Endothelial cell of umbilical vein (primary cell): Measurements from ENCODE around the gene MPPE1. TPM values are rescaled to one million over a fixed set of nuclear protein-coding genes. Genes with fewer than 3 reads are reported as not detected.

ENCODE experiments used
- BruUV-seq: library from RNA; stranded (reverse); fragments of 400-500 nt; replicated peaks from 2 replicates; lab custom pipeline; 2021; lab: Mats Ljungman, UMichigan
- CTCF ChIA-PET: fragments of 300-600, 350-600 bp; sonication (Branson Sonifier 250); formaldehyde crosslinking; loops from one replicate; lab custom pipeline; 2021; ENCODE audit warnings: antibody characterized with exemption, inconsistent platforms; lab: Charles Lee
- POLR2A ChIA-PET: fragments of 300-600, 350-600 bp; sonication (Branson Sonifier 250); formaldehyde crosslinking; loops from one replicate; lab custom pipeline; 2021; ENCODE audit warnings: antibody characterized with exemption, inconsistent platforms; lab: Charles Lee
- DNase-seq: peaks from one replicate; pipeline ENCODE4 v3.0.0-alpha.2; 2011; ENCODE audit warnings: low read depth, low spot score
- FAIRE-seq: peaks from 2 replicates; lab custom pipeline; 2011; peaks lifted over from hg19 to GRCh38; lab: Jason Lieb, UNC
- H2AFZ ChIP-seq: 2 replicates; pipeline ENCODE4 v1.6.0; 2012; ENCODE audit warnings: low read depth, low read length, control low read depth, inconsistent platforms
- H3K27ac ChIP-seq: 2 replicates; pipeline ENCODE4 v1.5.1; 2011; ENCODE audit warnings: low read depth, mild to moderate bottlenecking, control low read depth, low read length, moderate library complexity; ENCODE audit not compliant: insufficient read depth
- H3K27me3 ChIP-seq, 2 experiments: 2 replicates each; pipeline versions ENCODE4 v1.6.0 to v1.6.1; 2011; ENCODE audit warnings: low read length in 2 of 2, mixed read lengths in 1 of 2; ENCODE audit not compliant: control insufficient read depth in 2 of 2, insufficient read depth in 2 of 2
- H3K36me3 ChIP-seq, 2 experiments: 2 replicates in 1 of 2; 3 replicates in 1 of 2; pipeline ENCODE4 v1.5.1; 2011; ENCODE audit warnings: low read length in 2 of 2, mild to moderate bottlenecking in 1 of 2, moderate library complexity in 1 of 2; ENCODE audit not compliant: control insufficient read depth in 2 of 2, insufficient read depth in 2 of 2; ENCODE audit errors: extremely low read depth in 1 of 2
- H3K4me1 ChIP-seq: 3 replicates; pipeline ENCODE4 v1.5.1; 2011; ENCODE audit warnings: mild to moderate bottlenecking, low read length; ENCODE audit not compliant: control insufficient read depth, insufficient read depth; ENCODE audit errors: extremely low read depth
- H3K4me2 ChIP-seq: 2 replicates; pipeline ENCODE4 v1.6.1; 2011; ENCODE audit warnings: low read length, control low read depth, mixed read lengths; ENCODE audit not compliant: insufficient read depth
- H3K4me3 ChIP-seq, 3 experiments: fragments of 200-600 bp in 1 of 3; sonication (generic), shearing (Covaris generic) in 1 of 3; replicated peaks in 1 of 3; 2 replicates each; pipeline ENCODE4 v1.5.1; 2011 to 2016; ENCODE audit warnings: control low read depth in 3 of 3, low read length in 3 of 3, mild to moderate bottlenecking in 2 of 3, inconsistent platforms in 1 of 3, low read depth in 1 of 3, moderate library complexity in 1 of 3; ENCODE audit not compliant: insufficient read depth in 1 of 3
- H3K79me2 ChIP-seq: 2 replicates; pipeline ENCODE4 v1.6.0; 2012; ENCODE audit warnings: low read length, inconsistent platforms; ENCODE audit not compliant: control insufficient read depth, insufficient read depth
- H3K9ac ChIP-seq: replicated peaks from 2 replicates; pipeline ENCODE3; 2011; ENCODE audit warnings: low read length, control low read depth; ENCODE audit not compliant: insufficient read depth; ENCODE audit errors: extremely low read depth
- H3K9me1 ChIP-seq: replicated peaks from 3 replicates; pipeline ENCODE4 v1.6.0; 2011; ENCODE audit warnings: mild to moderate bottlenecking, low read length; ENCODE audit not compliant: control insufficient read depth, insufficient read depth; ENCODE audit errors: extremely low read depth
- H3K9me3 ChIP-seq: replicated peaks from 2 replicates; pipeline ENCODE4 v1.5.1; 2012; ENCODE audit warnings: low read length, inconsistent platforms; ENCODE audit not compliant: control insufficient read depth, insufficient read depth
- H4K20me1 ChIP-seq: replicated peaks from 2 replicates; pipeline ENCODE3; 2011; ENCODE audit warnings: mild to moderate bottlenecking, low read length; ENCODE audit not compliant: control insufficient read depth, insufficient read depth; ENCODE audit errors: extremely low read depth
- EZH2 ChIP-seq: IDR thresholded peaks from 2 replicates; pipeline ENCODE4 v1.6.1; 2012; ENCODE audit warnings: borderline replicate concordance, low read depth, mild to moderate bottlenecking, moderate library complexity, low read length, inconsistent platforms; ENCODE audit not compliant: severe bottlenecking
- FOS ChIP-seq: IDR thresholded peaks from 2 replicates; pipeline ENCODE4 v1.6.1; 2011; ENCODE audit warnings: mild to moderate bottlenecking, low read length, moderate library complexity, borderline replicate concordance; ENCODE audit not compliant: insufficient read depth
- GATA2 ChIP-seq: IDR thresholded peaks from 2 replicates; pipeline ENCODE4 v1.7.0; 2011; ENCODE audit warnings: low read depth, mild to moderate bottlenecking, moderate library complexity, mixed read lengths, low read length; ENCODE audit not compliant: insufficient read length, insufficient read depth
- JUN ChIP-seq: IDR thresholded peaks from 2 replicates; pipeline ENCODE4 v1.6.1; 2011; ENCODE audit warnings: borderline replicate concordance, low read depth; ENCODE audit not compliant: insufficient read length, insufficient read depth
- MYC ChIP-seq: IDR thresholded peaks from one replicate; pipeline ENCODE4 v1.6.1; 2011; ENCODE audit warnings: mild to moderate bottlenecking, low read depth, low read length
- POLR2A ChIP-seq: IDR thresholded peaks from 2 replicates; pipeline ENCODE4 v1.6.1; 2012; ENCODE audit warnings: low read depth, mild to moderate bottlenecking, control low read depth, low read length
- POLR2AphosphoS5 ChIP-seq: IDR thresholded peaks from 2 replicates; pipeline ENCODE4 v1.6.1; 2012; ENCODE audit warnings: low read depth, mild to moderate bottlenecking, control low read depth, low read length, moderate library complexity; ENCODE audit not compliant: insufficient read depth
- dilution Hi-C: fragments of 300-500 bp; cut with MboI; formaldehyde crosslinking; loops from one replicate; pipeline ENCODE4 v1.15.0; 2019; ENCODE audit warnings: low sequenced_read_pairs; ENCODE audit not compliant: extremely low pct_ligation_motif_present
- intact Hi-C: fragments of 100-400 bp; cut with micrococcal nuclease; formaldehyde crosslinking; loops from one replicate; pipeline ENCODE4 v1.10.0; 2022
- polyA plus RNA-seq, 4 experiments: library from polyadenylated mRNA; depleted of rRNA in 3 of 4; stranded (reverse) in 3 of 4; unstranded in 1 of 4; fragments of >200 nt; gene quantifications; 2 replicates each; pipeline versions ENCODE4 v1.2.1 to v1.2.3, GENCODE V29; 2011 to 2012; ENCODE audit warnings: missing spikeins in 1 of 4
- total RNA-seq: library from RNA; stranded (reverse); gene quantifications from 2 replicates; pipeline ENCODE4 v1.2.3, GENCODE V29; 2021
- TF ChIP-seq, protein P1 (sequence below): IDR thresholded peaks from 2 replicates; pipeline ENCODE4 v1.6.1; 2011; ENCODE audit not compliant: insufficient read depth, insufficient read length
- TF ChIP-seq, protein P2 (sequence below), 2 donors: IDR thresholded peaks; 1 replicate in 1 of 2; 2 replicates in 1 of 2; pipeline ENCODE4 v1.5.1; 2011; ENCODE audit warnings: low read length in 2 of 2, mild to moderate bottlenecking in 2 of 2, moderate library complexity in 2 of 2, control low read depth in 1 of 2, inconsistent platforms in 1 of 2, low read depth in 1 of 2; ENCODE audit not compliant: insufficient read depth in 1 of 2; ENCODE audit errors: extremely low read depth in 1 of 2

MPPE1 gene
- total and polyA plus RNA-seq, 2 donors (not counting 3 experiments of a cell fraction or from before 2014, with no cell fraction given) = 13.4 to 30.6 TPM

DNA sequence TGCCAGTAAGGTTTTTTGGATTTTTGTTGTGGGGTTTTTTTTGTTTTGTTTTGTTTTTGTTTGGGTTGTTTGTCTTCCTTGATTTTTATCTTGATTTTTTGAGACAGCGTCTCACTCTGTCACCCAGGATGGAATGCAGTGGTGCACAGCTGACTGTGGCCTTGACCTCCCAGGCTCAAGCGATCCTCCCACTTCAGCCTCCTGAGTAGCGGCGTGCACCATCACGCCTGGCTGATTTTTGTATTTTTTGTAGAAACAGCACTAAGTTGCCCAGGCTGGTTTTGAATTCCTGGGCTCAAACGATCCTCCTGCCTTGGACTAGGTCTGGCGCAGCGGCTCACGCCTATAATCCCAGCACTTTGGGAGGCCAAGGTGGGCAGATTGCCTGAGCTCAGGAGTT lies 16.4 kb downstream of the MPPE1 start:
- Histone ChIP-seq H2AFZ (no peak overlapping the region), H3K4me1 (peaks cover 4% of the 10 kb centered on the region), H3K9me3 (no peaks in the 10 kb centered on the region), H3K9ac (no peak overlapping the region), H3K4me2 (no peak overlapping the region), H3K79me2 (no peaks in the 10 kb centered on the region), H3K27me3 (no peaks in the 10 kb centered on the region), H3K4me3 (no peak overlapping the region), H3K27ac (no peak overlapping the region), H3K36me3 (peaks cover 0 to 3% of the 10 kb centered on the region in 2 experiments), H4K20me1 (no peaks in the 10 kb centered on the region), H3K9me1 (no peaks in the 10 kb centered on the region)
- no peak for FAIRE-seq
- CTCF ChIA-PET = no interaction called here
- intact Hi-C loops (no loop called here), dilution Hi-C loops (no loop called here)
- no TSS peak for BruUV-seq
- no peak for TF ChIP-seq GATA2
- TF ChIP-seq, protein P1, sequence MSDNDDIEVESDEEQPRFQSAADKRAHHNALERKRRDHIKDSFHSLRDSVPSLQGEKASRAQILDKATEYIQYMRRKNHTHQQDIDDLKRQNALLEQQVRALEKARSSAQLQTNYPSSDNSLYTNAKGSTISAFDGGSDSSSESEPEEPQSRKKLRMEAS = no peak
- TF ChIP-seq, protein P2, sequence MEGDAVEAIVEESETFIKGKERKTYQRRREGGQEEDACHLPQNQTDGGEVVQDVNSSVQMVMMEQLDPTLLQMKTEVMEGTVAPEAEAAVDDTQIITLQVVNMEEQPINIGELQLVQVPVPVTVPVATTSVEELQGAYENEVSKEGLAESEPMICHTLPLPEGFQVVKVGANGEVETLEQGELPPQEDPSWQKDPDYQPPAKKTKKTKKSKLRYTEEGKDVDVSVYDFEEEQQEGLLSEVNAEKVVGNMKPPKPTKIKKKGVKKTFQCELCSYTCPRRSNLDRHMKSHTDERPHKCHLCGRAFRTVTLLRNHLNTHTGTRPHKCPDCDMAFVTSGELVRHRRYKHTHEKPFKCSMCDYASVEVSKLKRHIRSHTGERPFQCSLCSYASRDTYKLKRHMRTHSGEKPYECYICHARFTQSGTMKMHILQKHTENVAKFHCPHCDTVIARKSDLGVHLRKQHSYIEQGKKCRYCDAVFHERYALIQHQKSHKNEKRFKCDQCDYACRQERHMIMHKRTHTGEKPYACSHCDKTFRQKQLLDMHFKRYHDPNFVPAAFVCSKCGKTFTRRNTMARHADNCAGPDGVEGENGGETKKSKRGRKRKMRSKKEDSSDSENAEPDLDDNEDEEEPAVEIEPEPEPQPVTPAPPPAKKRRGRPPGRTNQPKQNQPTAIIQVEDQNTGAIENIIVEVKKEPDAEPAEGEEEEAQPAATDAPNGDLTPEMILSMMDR (IDR thresholded peaks at IDR 0.05; ENCODE audit: extremely low read depth in 1 of 2, insufficient read depth in 1 of 2, low read depth in 1 of 2, low read length in 2 of 2) = no peak
- TF ChIP-seq POLR2A = no peak
- no peak for TF ChIP-seq MYC
- no peak for TF ChIP-seq POLR2AphosphoS5
- no peak for TF ChIP-seq JUN
- TF ChIP-seq EZH2 = no peak
- no peak for TF ChIP-seq FOS
- DNase-seq = no peak
- POLR2A ChIA-PET = no interaction called here
